K562 (cell line): Measurements from ENCODE around the gene GRAMD2B. TPM values are rescaled to one million over a fixed set of nuclear protein-coding genes. Genes with fewer than 3 reads are reported as not detected.

Experiments
- ATAC-seq: fragments of 200-7000 bp; cut with Tn5 transposase; 3 replicates; pipeline ENCODE4 v1.9.1; 2020; ENCODE audit warnings: moderate library complexity
- BruUV-seq: library from RNA; stranded (reverse); fragments of 400-500 nt; replicated peaks from 2 replicates; lab custom pipeline; 2021; lab: Mats Ljungman, UMichigan
- CTCF ChIA-PET: fragments of 300-600 bp; formaldehyde crosslinking; extraction: SDS; loops from one replicate; lab custom pipeline; 2021; ENCODE audit warnings: low intra/inter-chr PET ratio; lab: Yijun Ruan, JAX
- POLR2A ChIA-PET: fragments of 300-600, 350-650 bp; sonication (Branson Sonifier 250); formaldehyde crosslinking; extraction: SDS; loops from one replicate; lab custom pipeline; 2021; ENCODE audit warnings: antibody characterized with exemption, inconsistent platforms; lab: Yijun Ruan, JAX
- DNase-seq, 4 experiments: peaks; one replicate each; pipeline versions ENCODE4 v3.0.0 to v3.0.0-alpha.2; 2011 to 2018; ENCODE audit warnings: low spot score in 3 of 4, mixed read lengths in 3 of 4; ENCODE audit errors: extremely low read depth in 1 of 4
- FAIRE-seq: peaks from 2 replicates; lab custom pipeline; 2011; peaks lifted over from hg19 to GRCh38; lab: Jason Lieb, UNC
- H2AFZ ChIP-seq: 2 replicates; pipeline ENCODE4 v1.6.0; 2011; ENCODE audit warnings: low read depth, low read length, control low read depth, inconsistent platforms
- H3K27ac ChIP-seq: fragments of 200-600 bp; 3 replicates; pipeline ENCODE4 v1.8.0; 2011; ENCODE audit warnings: low read depth, mild to moderate bottlenecking, control low read depth, inconsistent platforms, low read length, moderate library complexity, mixed read lengths; ENCODE audit errors: extremely low read depth
- H3K27me3 ChIP-seq, 2 experiments: fragments of 300-600 bp in 1 of 2; 2 replicates in 1 of 2; 3 replicates in 1 of 2; pipeline versions ENCODE4 v1.6.0 to v1.8.0; 2011; ENCODE audit warnings: inconsistent platforms in 2 of 2, low read length in 2 of 2, mild to moderate bottlenecking in 1 of 2, mixed read lengths in 1 of 2, moderate library complexity in 1 of 2; ENCODE audit not compliant: control insufficient read depth in 2 of 2, insufficient read depth in 2 of 2
- H3K36me3 ChIP-seq: fragments of 300-600 bp; 3 replicates; pipeline ENCODE4 v1.8.0; 2011; ENCODE audit warnings: mild to moderate bottlenecking, low read length, inconsistent platforms; ENCODE audit not compliant: control insufficient read depth, insufficient read depth
- H3K4me1 ChIP-seq, 2 experiments: fragments of 200-600 bp in 1 of 2; replicated peaks in 1 of 2; 2 replicates in 1 of 2; 3 replicates in 1 of 2; pipeline versions ENCODE4 v1.5.1 to v1.8.0; 2011; ENCODE audit warnings: inconsistent platforms in 2 of 2, low read length in 2 of 2, mild to moderate bottlenecking in 1 of 2, mixed read lengths in 1 of 2, moderate library complexity in 1 of 2; ENCODE audit not compliant: control insufficient read depth in 2 of 2, insufficient read depth in 2 of 2
- H3K4me2 ChIP-seq: 2 replicates; pipeline ENCODE4 v1.6.1; 2011; ENCODE audit warnings: low read length, control low read depth, inconsistent platforms, mixed read lengths; ENCODE audit not compliant: insufficient read depth
- H3K4me3 ChIP-seq: fragments of 200-600 bp; sonication (generic), shearing (Covaris generic); 2 replicates; pipeline ENCODE4 v1.5.1; 2016; ENCODE audit warnings: control low read depth, inconsistent platforms
- H3K79me2 ChIP-seq: fragments of 200-600 bp; 3 replicates; pipeline ENCODE4 v1.8.0; 2011; ENCODE audit warnings: low read length, inconsistent platforms; ENCODE audit not compliant: control insufficient read depth, insufficient read depth
- H3K9ac ChIP-seq, 2 experiments: 2 replicates each; pipeline versions ENCODE4 v1.6.0 to v1.6.1; 2011; ENCODE audit warnings: low read depth in 2 of 2, low read length in 2 of 2, control low read depth in 1 of 2, inconsistent platforms in 1 of 2, mild to moderate bottlenecking in 1 of 2, mixed read lengths in 1 of 2; ENCODE audit not compliant: insufficient read depth in 1 of 2
- H3K9me1 ChIP-seq: one replicate; pipeline ENCODE4 v1.6.0; 2011; ENCODE audit warnings: inconsistent platforms, mild to moderate bottlenecking, low read length, moderate library complexity; ENCODE audit not compliant: control insufficient read depth, insufficient read depth
- H3K9me3 ChIP-seq: replicated peaks from 2 replicates; pipeline ENCODE4 v1.5.1; 2011; ENCODE audit warnings: low read depth, low read length, inconsistent platforms; ENCODE audit not compliant: control insufficient read depth, insufficient read depth
- H4K20me1 ChIP-seq: replicated peaks from 2 replicates; pipeline ENCODE4 v1.6.1; 2011; ENCODE audit warnings: low read length, inconsistent platforms, mixed read lengths; ENCODE audit not compliant: control insufficient read depth, insufficient read depth
- CBX8 ChIP-seq: fragments of 200-600 bp; sonication (generic); IDR thresholded peaks from 2 replicates; pipeline ENCODE4 v1.6.1; 2012; ENCODE audit warnings: borderline replicate concordance, mixed run types, low read depth, mild to moderate bottlenecking, moderate library complexity, mixed read lengths, low read length, control low read depth, inconsistent platforms; ENCODE audit not compliant: poor library complexity, severe bottlenecking; ENCODE audit errors: extremely low read depth
- EP300 ChIP-seq: IDR thresholded peaks from 2 replicates; pipeline ENCODE4 v1.6.1; 2012; ENCODE audit warnings: low read length, improper control_type of control experiment
- FOSL1 ChIP-seq: fragments of 200-800 bp; sonication (Bioruptor generic); conservative IDR thresholded peaks from 2 replicates; pipeline ENCODE4 v1.6.1; 2016; ENCODE audit warnings: missing genetic modification characterization, missing compliant biosample characterization
- GTF2E2 ChIP-seq: fragments of 200-800 bp; sonication (Bioruptor generic); IDR thresholded peaks from 2 replicates; pipeline ENCODE4 v1.6.1; 2016; ENCODE audit warnings: missing genetic modification characterization, missing compliant biosample characterization
- MEF2A ChIP-seq: IDR thresholded peaks from 2 replicates; pipeline ENCODE4 v1.6.1; 2011; ENCODE audit warnings: low read depth, mild to moderate bottlenecking, low read length, moderate library complexity; ENCODE audit not compliant: control insufficient read depth
- NEUROD1 ChIP-seq: fragments of 150-350 bp; IDR thresholded peaks from 2 replicates; pipeline ENCODE4 v1.6.1; 2014; ENCODE audit warnings: borderline replicate concordance, low read length, low read depth; ENCODE audit not compliant: partially characterized antibody
- WGBS: fragments of 100-300 bp; shearing (Covaris generic); methylation state at CpG from one replicate; pipeline ENCODE4 v1.1.6; 2016; ENCODE audit warnings: low coverage, mixed read lengths; ENCODE audit not compliant: insufficient coverage; ENCODE audit errors: missing lambda C conversion rate; 5-methylcytosine and 5-hydroxymethylcytosine counted together
- in situ Hi-C: fragments of 300-500 bp; cut with MboI; formaldehyde crosslinking; loops from 4 replicates; pipeline ENCODE4 v1.15.0; 2018; ENCODE audit warnings: inconsistent platforms, mixed read lengths
- intact Hi-C: fragments of 100-400 bp; cut with micrococcal nuclease; formaldehyde crosslinking; loops from 2 replicates; pipeline ENCODE4 v1.14.2; 2022
- polyA plus RNA-seq, 8 experiments: library from polyadenylated mRNA; depleted of rRNA in 4 of 8; stranded (reverse) in 5 of 8; unstranded in 3 of 8; fragments of >200 nt; fragmentation: Nextera tagmentation in 2 of 8; fragmentation: Illumina TruSeq in 1 of 8; extraction: Ambion mirVana in 2 of 8; extraction: Trizol in 1 of 8; gene quantifications; 2 replicates each; pipeline versions ENCODE4 v1.2.1 to v1.2.3, GENCODE V29; 2011 to 2014; ENCODE audit warnings: inconsistent platforms in 1 of 8, missing spikeins in 1 of 8
- total RNA-seq, 7 experiments: library from RNA; depleted of rRNA in 6 of 7; stranded (reverse); fragments of >200 nt in 6 of 7; fragmentation: Illumina TruSeq in 2 of 7; extraction: Trizol in 2 of 7; gene quantifications; 2 replicates each; pipeline versions ENCODE4 v1.2.1 to v1.2.3, GENCODE V29; 2011 to 2021; ENCODE audit warnings: low replicate concordance in 1 of 7
- TF ChIP-seq, protein P1 (sequence below), 2 experiments: fragments of 200-800 bp in 1 of 2; sonication (Bioruptor generic) in 1 of 2; sonication (generic) in 1 of 2; formaldehyde crosslinking in 1 of 2; IDR thresholded peaks in 1 of 2; conservative IDR thresholded peaks in 1 of 2; 2 replicates each; pipeline versions ENCODE4 v1.5.0 to v1.6.1; 2016 to 2020; ENCODE audit warnings: missing compliant biosample characterization in 1 of 2, missing genetic modification characterization in 1 of 2, missing genetic modification reagents in 1 of 2
- TF ChIP-seq, protein P2 (sequence below): sonication (generic); IDR thresholded peaks from 2 replicates; pipeline ENCODE4 v1.6.1; 2016
- TF ChIP-seq, protein P3 (sequence below), 2 experiments: fragments of 450-650 bp; formaldehyde crosslinking in 1 of 2; IDR thresholded peaks; 2 replicates each; pipeline versions ENCODE4 v1.4.0 to v1.6.1; 2014 to 2020; ENCODE audit warnings: mild to moderate bottlenecking in 2 of 2, borderline replicate concordance in 1 of 2, low read depth in 1 of 2

GRAMD2B gene
- total and polyA plus RNA-seq, 9 of the 15 experiments (the other 6 are each of a cell fraction or from before 2014, with no cell fraction given), result 0.32 to 4.2 (median 1.4) TPM

DNA sequence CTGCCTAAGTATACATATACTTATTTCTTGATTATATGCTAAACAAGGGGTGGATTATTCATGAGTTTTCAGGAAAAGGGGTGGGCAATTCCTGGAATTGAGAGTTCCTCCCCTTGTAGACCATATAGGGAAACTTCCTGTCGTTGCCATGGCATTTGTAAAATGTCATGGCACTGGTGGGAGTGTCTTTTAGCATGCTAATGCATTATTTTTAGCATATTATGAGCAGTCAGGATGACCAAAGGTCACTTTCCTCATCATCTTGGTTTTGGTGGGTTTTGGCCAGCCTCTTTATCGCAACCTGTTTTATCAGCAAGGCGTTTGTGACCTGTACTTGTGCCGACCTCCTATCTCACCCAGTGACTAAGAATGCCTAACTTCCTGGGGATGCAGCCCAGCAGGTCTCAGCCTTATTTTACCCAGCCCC lies 90.9 kb downstream of the GRAMD2B start:
- H3K9me1 ChIP-seq, result no peaks in the 10 kb centered on the region
- H3K4me1 ChIP-seq, result peaks cover 3 to 47% of the 10 kb centered on the region in 2 experiments
- peak in 3 of 4 experiments; percentile 30 to 95 (median 75) for DNase-seq
- intact Hi-C loops, result loop anchor here (2.0 to 10.0 kb wide), 4 partner anchors 17 to 1859 kb away; partner anchors contain the start of gene LMNB1
- no peaks in the 10 kb centered on the region; the same call in 1 of the 2 replicates for H4K20me1 ChIP-seq
- CTCF ChIA-PET, result no interaction called here
- no peaks in the 10 kb centered on the region for H3K79me2 ChIP-seq
- no peak for FAIRE-seq
- H3K27ac ChIP-seq, result peak overlapping the region; percentile 98
- ATAC-seq, result peak; percentile 78
- WGBS, result 1% methylated on average over 4 of the region's 4 CpGs
- peak overlapping the region in 1 of 2 experiments; percentile 83; a peak in 2 of 4 replicates for H3K9ac ChIP-seq
- H3K9me3 ChIP-seq, result no peaks in the 10 kb centered on the region
- peak overlapping the region; percentile 79 for H3K4me2 ChIP-seq
- POLR2A ChIA-PET, result interaction anchor here (0.6 kb wide), 1 partner anchor 1004 kb away, joined by 3 read pairs; no protein-coding TSS in a partner anchor
- peak overlapping the region; percentile 19; the same call in 1 of the 2 replicates for H3K4me3 ChIP-seq
- H3K27me3 ChIP-seq, result no peaks in the 10 kb centered on the region
- peak overlapping the region; percentile 71 for H2AFZ ChIP-seq
- H3K36me3 ChIP-seq, result no peaks in the 10 kb centered on the region
- in situ Hi-C loops, result no loop called here
- no TSS peak for BruUV-seq
- TF ChIP-seq GTF2E2 (tag) (0 out of 2 replicates have a peak, but pooled peaks have one; percentile 78), NEUROD1 (peak; percentile 34), CBX8 (no peak), EP300 (peak; percentile 78), FOSL1 (peak; percentile 79), MEF2A (peak; percentile 89)
- TF ChIP-seq, protein P1, sequence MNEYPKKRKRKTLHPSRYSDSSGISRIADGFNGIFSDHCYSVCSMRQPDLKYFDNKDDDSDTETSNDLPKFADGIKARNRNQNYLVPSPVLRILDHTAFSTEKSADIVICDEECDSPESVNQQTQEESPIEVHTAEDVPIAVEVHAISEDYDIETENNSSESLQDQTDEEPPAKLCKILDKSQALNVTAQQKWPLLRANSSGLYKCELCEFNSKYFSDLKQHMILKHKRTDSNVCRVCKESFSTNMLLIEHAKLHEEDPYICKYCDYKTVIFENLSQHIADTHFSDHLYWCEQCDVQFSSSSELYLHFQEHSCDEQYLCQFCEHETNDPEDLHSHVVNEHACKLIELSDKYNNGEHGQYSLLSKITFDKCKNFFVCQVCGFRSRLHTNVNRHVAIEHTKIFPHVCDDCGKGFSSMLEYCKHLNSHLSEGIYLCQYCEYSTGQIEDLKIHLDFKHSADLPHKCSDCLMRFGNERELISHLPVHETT (CRISPR knock-in tag; conservative IDR thresholded peaks at IDR 0.05 in 1 of 2, IDR thresholded peaks at IDR 0.05 in 1 of 2), result no peak
- TF ChIP-seq, protein P2, sequence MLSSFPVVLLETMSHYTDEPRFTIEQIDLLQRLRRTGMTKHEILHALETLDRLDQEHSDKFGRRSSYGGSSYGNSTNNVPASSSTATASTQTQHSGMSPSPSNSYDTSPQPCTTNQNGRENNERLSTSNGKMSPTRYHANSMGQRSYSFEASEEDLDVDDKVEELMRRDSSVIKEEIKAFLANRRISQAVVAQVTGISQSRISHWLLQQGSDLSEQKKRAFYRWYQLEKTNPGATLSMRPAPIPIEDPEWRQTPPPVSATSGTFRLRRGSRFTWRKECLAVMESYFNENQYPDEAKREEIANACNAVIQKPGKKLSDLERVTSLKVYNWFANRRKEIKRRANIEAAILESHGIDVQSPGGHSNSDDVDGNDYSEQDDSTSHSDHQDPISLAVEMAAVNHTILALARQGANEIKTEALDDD, result peak; percentile 90; the same call in 1 of the 2 replicates
- TF ChIP-seq, protein P3, sequence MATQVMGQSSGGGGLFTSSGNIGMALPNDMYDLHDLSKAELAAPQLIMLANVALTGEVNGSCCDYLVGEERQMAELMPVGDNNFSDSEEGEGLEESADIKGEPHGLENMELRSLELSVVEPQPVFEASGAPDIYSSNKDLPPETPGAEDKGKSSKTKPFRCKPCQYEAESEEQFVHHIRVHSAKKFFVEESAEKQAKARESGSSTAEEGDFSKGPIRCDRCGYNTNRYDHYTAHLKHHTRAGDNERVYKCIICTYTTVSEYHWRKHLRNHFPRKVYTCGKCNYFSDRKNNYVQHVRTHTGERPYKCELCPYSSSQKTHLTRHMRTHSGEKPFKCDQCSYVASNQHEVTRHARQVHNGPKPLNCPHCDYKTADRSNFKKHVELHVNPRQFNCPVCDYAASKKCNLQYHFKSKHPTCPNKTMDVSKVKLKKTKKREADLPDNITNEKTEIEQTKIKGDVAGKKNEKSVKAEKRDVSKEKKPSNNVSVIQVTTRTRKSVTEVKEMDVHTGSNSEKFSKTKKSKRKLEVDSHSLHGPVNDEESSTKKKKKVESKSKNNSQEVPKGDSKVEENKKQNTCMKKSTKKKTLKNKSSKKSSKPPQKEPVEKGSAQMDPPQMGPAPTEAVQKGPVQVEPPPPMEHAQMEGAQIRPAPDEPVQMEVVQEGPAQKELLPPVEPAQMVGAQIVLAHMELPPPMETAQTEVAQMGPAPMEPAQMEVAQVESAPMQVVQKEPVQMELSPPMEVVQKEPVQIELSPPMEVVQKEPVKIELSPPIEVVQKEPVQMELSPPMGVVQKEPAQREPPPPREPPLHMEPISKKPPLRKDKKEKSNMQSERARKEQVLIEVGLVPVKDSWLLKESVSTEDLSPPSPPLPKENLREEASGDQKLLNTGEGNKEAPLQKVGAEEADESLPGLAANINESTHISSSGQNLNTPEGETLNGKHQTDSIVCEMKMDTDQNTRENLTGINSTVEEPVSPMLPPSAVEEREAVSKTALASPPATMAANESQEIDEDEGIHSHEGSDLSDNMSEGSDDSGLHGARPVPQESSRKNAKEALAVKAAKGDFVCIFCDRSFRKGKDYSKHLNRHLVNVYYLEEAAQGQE (IDR thresholded peaks at IDR 0.05; ENCODE audit: borderline replicate concordance), result peak; percentile 50
- TF ChIP-seq, protein P3 (CRISPR knock-in tag; IDR thresholded peaks at IDR 0.05; ENCODE audit: low read depth), result no peak
